Measurements from ENCODE around the gene KIAA0930. TPM values are rescaled to one million over a fixed set of nuclear protein-coding genes. Genes with fewer than 3 reads are reported as not detected.

The KIAA0930 gene
- total RNA-seq, 1 donor from 2014 or later: 89.2 TPM

- Histone ChIP-seq H3K9me3 (no peaks in the 10 kb centered on the region), H3K4me3 (no peak overlapping the region), H3K27ac (peak overlapping the region; percentile 70), H3K36me3 (no peaks in the 10 kb centered on the region), H3K4me1 (peaks cover 16% of the 10 kb centered on the region), H3K27me3 (ENCODE audit: low read depth) (peaks cover 13% of the 10 kb centered on the region)
- intact Hi-C loops (cut with DNase I): no loop called here
- TF ChIP-seq, protein P1, sequence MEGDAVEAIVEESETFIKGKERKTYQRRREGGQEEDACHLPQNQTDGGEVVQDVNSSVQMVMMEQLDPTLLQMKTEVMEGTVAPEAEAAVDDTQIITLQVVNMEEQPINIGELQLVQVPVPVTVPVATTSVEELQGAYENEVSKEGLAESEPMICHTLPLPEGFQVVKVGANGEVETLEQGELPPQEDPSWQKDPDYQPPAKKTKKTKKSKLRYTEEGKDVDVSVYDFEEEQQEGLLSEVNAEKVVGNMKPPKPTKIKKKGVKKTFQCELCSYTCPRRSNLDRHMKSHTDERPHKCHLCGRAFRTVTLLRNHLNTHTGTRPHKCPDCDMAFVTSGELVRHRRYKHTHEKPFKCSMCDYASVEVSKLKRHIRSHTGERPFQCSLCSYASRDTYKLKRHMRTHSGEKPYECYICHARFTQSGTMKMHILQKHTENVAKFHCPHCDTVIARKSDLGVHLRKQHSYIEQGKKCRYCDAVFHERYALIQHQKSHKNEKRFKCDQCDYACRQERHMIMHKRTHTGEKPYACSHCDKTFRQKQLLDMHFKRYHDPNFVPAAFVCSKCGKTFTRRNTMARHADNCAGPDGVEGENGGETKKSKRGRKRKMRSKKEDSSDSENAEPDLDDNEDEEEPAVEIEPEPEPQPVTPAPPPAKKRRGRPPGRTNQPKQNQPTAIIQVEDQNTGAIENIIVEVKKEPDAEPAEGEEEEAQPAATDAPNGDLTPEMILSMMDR (IDR thresholded peaks at IDR 0.05): no peak
- DNase-seq (no peak), ATAC-seq (peak in 1 of 2 donors; percentile 25)
Observed at GRCh38 chr22:45271667-45272201, 31.0 kb upstream of the KIAA0930 start.

- H3K27me3 ChIP-seq (ENCODE audit: low read depth): peaks cover 13% of the 10 kb centered on the region
- peaks cover 16% of the 10 kb centered on the region for H3K4me1 ChIP-seq
- DNase-seq (no peak), ATAC-seq (no peak)
- no peaks in the 10 kb centered on the region for H3K9me3 ChIP-seq
- intact Hi-C loops (cut with DNase I): no loop called here
- no peaks in the 10 kb centered on the region for H3K36me3 ChIP-seq
- no peak overlapping the region for H3K4me3 ChIP-seq
- no peak overlapping the region for H3K27ac ChIP-seq
- TF ChIP-seq, protein P1 (IDR thresholded peaks at IDR 0.05): no peak
Observed at GRCh38 chr22:45270095-45271020, 29.7 kb upstream of the KIAA0930 start.

DNA sequence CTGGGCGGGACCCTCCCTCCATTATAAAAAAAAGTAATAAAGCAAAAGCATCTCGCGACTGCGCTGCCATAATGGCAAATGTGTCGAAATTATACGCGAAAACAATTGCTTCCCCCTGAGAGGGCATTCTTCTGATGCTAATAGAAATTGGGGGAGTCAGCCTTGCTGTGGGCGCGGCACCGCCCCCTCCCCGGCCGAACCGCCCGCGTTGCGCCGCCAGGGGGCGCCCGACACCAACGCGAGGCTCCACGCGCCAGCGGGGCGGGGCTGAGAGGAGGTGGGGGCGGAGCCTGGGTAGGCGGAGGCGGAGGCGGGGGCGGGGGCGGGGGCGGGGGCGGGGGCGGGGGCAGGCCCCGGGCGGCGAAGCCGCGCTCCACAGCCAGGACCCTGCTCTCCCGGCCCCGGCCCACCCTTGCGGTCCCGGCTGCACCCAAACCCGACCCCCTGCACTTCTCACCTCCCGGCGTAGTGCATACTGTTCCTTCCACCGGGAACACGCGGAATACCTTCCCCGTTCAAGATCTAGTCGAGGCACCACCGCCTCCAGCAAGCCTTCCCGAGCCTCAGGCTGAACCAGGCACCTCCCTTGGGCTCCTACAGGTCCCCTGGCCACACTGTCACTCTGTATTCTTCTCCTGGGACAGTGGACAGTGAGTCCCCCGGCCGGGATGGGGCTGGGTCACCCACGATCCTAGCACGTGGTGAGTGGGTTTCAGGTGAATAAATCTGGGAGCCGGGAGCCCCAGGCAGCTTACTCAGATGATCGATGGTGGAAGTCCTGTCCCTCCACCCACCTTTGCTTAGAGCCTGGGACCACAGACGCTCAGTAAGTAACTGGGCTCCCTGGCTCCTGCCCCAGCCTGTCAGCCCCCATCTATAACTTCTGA lies 28.5 kb upstream of the KIAA0930 start:
- TF ChIP-seq, protein P1 (IDR thresholded peaks at IDR 0.05): peak; percentile 92
- no peaks in the 10 kb centered on the region for H3K36me3 ChIP-seq
- H3K4me3 ChIP-seq: peak overlapping the region; percentile 61
- no peaks in the 10 kb centered on the region for H3K9me3 ChIP-seq
- peak; percentile 97 to 98 for ATAC-seq
- peak overlapping the region; percentile 34 for H3K27ac ChIP-seq
- peaks cover 13% of the 10 kb centered on the region for H3K27me3 ChIP-seq (ENCODE audit: low read depth)
- intact Hi-C loops (cut with DNase I): no loop called here
- peaks cover 18% of the 10 kb centered on the region for H3K4me1 ChIP-seq
- DNase-seq: peak; percentile 90

GRCh38 chr22:45268167-45268957 lies 27.7 kb upstream of the KIAA0930 start:
- H3K27me3 ChIP-seq (ENCODE audit: low read depth): peaks cover 13% of the 10 kb centered on the region
- DNase-seq (no peak), ATAC-seq (peak; percentile 4 to 47)
- peaks cover 26% of the 10 kb centered on the region for H3K4me1 ChIP-seq
- TF ChIP-seq, protein P1 (IDR thresholded peaks at IDR 0.05): no peak
- peak overlapping the region; percentile 61 for H3K4me3 ChIP-seq
- intact Hi-C loops (cut with DNase I): no loop called here
- H3K9me3 ChIP-seq: no peaks in the 10 kb centered on the region
- H3K27ac ChIP-seq: no peak overlapping the region
- no peaks in the 10 kb centered on the region for H3K36me3 ChIP-seq

All from lower lobe of right lung (tissue), 2 donors.